ENCODE data around the gene MAP3K4. TPM values are rescaled to one million over a fixed set of nuclear protein-coding genes. Genes with fewer than 3 reads are reported as not detected.

Gene MAP3K4
- total RNA-seq, 1 donor from 2014 or later: 49.4 TPM

DNA sequence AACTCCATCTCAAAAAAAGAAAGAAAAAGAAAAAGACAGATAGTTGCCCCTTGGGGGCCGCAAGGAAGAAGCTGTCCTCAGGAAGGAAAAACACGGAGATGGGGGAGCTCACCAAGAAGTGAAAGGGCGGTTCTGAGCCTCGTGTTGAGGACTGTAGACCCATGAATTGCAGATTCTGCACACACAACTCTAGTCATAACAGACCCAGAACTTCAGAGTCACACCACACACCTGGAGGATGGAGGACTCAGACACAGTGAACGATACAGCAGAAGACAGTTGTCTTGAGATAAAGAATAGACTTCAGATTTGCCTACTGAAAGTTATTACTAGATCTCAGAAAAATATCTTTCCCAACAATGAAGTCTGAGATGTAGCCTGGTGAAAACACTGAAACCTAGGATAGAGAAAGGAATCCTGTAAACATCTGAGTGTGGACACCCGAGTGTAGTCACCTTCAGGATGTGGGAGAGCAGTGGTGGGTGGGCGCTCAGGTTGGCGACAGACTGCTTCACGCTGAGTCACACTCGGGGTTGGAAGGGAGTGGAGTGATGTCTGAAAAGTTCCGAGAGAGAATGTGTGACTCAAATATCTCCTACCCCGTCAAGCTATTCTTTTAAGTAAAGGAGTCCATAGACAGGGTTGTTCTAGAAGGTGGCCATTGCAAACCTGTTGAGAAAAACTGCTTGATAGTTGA lies 88.1 kb downstream of the MAP3K4 start:
- no peak for DNase-seq (ENCODE audit: low spot score)

DNA sequence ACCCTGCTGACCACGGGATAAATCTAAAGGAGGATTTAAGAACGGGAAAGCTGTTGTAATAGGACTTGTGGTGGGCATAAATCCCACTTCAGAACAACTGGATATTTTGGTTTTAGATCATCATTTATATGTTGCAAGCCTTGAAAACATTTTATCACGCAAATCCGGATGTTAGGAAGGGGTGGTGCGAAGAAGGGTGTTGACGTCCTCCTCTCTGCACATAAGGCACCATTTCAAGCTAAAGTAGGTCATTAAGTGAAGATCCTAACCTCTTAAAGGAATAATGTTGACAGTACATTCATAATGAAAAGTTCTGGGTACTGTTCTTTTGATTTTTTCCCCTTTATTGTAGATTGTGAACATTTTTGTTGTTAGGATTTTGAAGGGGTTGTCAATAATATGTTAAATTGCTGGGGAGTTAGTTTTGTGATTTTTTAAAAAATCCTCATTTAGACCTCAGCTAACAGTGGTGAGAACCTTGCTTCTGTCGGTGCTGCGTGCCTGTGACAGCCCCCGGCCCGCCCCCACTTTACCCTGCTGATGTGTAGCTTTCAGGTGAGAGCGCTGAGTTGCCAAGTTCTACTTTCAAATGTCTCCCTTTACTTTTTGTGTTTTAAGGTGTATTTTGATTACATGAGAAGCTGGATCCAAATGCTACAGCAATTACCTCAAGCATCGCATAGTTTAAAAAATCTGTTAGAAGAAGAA lies 88.8 kb downstream of the MAP3K4 start:
- no peak for DNase-seq (ENCODE audit: low spot score)

DNA sequence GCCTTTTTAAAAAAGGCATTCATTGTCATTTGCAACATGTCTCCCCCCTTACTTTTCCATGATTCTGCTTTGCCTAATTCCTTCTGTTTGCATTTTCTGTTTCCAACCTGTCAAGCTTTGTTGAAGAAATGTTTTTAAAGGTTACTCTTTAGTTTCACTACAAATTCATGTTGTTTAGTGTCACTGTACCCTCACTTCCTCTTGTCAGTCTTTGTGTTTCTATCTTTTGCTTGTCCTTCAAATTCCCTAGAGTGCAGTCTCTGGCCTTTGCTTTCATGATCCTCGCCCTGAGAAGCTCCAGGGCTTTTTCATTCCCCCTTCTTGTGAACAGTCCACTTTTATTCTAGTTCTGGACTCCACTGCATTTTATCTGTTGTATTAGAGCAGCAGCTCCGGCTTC lies 90.6 kb downstream of the MAP3K4 start:
- no peak for DNase-seq (ENCODE audit: low spot score)

DNA sequence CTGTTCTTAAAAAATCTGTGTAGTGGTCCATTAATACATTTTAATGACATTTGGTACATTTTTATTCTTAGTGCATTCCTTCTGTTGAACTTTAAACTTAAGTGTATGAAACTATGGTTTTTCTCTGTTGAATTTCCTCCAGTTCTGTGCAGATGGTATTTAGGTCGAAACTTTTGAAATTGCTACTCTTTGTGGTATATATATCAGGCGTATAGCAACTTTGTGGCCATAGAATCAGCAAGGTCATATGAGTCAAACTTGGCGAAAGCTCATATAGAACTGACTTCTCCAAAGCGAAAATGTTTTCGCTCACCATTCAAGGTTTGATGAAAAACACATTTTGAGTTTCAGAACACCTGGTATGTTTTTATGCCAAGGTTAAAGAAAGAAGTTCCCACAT lies 93.7 kb downstream of the MAP3K4 start:
- no peak for DNase-seq (ENCODE audit: low spot score)

DNA sequence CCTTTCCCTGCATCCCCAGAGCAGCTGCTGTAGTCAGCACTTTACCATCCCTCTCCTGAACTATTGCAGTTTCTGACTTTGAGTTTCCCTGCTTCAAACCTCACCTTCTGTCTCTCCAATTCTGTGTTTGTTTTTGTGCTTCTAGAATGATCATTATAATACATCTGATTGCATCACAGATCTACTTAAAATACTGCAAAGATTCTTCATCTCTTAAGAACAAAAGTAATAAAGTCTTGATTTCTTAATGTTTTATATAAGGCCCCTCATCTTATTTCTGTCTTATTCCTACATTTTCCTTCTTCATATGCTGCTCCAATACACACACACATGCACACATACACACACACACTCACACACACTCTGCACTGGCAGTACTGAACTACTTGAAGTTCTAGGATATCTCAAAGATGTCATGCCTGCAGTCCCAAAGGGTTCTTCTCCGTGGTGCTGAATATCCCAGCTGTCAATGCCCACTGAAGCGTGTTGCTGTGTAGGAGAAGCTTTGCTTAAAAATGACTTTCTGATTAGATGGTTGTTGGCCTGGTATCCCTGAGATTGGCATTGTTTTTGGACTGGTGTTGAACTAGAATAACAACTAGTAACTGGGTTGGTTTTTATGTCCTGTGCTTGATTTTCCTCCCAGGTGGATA lies 97.2 kb downstream of the MAP3K4 start:
- DNase-seq (ENCODE audit: low spot score): no peak

DNA sequence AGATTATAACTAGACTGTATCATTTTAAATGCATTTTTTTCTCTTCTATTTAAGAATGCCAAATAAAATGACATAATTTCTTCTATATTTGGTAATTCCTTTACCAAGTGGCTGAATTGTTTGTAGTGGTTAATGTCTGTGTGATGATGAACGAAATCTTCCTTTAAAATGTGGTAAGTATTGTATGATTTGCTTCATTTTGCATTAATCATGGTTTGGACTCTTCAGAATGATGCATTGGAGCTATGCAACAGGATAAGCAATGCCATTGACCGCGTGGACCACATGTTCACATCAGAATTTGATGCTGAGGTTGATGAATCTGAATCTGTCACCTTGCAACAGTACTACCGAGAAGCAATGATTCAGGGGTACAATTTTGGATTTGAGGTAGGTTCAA lies 99.6 kb downstream of the MAP3K4 start:
- DNase-seq (ENCODE audit: low spot score): no peak

DNA sequence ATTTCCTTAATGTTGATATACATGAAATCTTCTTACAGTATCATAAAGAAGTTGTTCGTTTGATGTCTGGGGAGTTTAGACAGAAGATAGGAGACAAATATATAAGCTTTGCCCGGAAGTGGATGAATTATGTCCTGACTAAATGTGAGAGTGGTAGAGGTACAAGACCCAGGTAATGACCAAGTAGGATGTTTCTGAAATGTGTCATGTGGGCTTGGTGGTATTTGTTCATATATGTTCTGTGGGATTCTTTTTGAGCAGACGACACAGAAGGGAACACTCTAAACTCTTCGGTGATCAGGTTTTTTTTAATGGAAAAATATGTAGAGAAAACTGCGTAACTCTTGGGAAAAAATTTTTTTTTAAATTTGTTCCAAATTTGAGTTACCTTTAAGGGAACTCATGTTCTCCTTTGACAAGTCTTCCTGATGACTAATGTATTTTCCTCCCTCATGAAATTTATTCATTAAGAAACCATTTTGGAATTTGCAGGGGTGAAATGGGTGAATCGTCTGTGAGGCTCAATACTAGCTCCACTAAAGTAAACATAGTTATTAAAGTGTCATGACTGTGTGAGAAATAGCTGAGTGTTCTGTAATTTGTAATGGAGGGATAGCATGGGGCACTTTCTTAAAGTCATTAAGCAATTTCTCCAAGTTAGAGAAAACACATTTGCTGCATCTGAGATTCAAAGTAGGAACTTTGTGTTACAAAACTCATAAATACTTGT lies 100.6 kb downstream of the MAP3K4 start:
- no peak for DNase-seq (ENCODE audit: low spot score)

DNA sequence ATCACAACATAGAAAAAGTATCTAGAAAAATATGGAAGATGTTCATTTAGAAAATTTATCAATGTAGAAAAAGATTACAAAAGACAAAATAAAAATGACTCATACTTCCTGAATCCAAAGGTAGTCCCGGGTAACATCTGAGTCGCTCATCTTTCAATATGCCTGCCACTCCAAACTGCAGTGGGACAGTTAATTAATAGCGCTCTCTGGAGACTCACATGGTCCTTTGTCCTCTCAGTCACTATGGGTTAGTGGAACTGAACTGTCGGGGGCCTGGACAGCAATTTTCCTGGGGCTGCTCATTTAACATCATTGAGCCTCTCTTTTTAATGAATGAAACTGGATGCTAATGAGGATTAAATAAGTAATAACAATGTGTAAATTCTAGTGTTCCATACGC lies 103.4 kb downstream of the MAP3K4 start:
- DNase-seq (ENCODE audit: low spot score): no peak

DNA sequence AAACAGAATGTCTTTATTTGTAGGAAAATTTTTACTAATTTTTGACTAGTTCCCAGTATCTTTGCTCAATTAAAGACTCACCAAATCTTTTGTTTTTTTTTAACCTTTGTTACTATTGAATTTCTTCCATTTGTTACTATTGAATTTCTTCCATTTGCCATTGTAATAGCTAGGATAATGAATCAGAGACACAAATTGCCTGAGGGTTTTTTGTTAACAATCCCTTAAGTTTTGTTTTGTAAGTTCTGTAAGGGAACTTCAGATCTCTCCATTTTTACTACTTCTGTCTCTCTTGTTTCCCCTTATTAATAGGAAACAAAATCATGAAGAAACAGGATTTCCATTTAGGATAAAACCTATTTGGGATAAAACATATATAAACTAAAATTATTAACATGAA lies 104.3 kb downstream of the MAP3K4 start:
- DNase-seq (ENCODE audit: low spot score): no peak

DNA sequence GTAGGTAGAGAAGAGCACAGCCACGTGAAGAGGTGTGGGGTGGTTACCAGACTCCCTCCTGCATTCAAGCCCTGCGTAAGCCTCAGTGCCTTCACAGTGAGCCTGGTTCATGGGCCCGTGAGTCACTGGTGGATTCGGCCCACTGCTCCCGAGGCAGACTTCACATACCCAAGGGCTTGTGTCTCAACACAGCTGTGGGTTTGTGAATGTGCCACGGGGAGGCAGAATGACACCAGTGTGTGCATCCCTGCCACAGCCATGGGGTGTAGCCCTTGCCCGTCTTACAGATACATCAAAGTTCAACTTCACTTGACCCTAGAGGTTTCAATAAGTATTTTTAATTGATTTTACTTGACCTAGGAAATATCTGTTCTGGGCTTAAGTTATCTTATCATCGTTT lies 108.5 kb downstream of the MAP3K4 start:
- no peak for DNase-seq (ENCODE audit: low spot score)

DNA sequence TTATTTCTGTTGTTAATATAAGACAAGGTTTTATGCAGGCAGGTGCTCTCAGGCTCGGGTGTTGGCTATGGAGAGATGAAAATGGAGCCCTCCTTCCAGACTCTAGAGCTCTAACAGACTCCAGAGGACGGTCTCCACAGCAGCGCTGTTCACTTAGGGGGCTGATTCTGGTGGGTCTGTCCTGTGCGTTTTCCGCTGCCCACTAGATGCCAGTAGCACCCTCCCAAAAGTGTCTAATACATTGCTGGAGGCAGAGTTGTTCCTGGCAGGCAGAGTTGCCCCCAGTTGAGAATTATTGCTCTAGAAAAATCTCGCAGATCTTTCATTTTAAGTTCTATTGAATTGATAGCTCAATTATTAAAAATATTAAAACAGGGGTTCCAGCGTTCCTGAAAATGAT lies 109.9 kb downstream of the MAP3K4 start:
- no peak for DNase-seq (ENCODE audit: low spot score)

DNA sequence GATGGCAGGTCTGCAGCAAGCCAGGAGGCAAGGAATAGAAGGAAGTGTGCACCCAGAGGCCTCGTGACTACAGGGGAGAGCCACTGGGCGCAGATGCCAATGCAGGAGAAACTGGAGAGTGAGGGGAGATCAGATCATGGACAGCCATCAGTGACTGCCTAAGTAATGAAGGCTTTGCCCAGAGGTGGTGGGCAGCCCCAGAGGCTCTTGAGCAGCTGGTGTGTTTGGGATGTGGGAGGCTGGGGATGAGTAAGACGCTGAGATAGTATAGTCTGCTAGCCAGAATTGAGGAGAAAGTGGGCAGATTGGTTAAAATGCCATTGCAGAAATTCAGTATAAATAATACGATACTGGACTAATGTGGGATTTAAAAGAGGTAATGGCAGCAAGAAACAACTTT lies 111.9 kb downstream of the MAP3K4 start:
- DNase-seq (ENCODE audit: low spot score): no peak

DNA sequence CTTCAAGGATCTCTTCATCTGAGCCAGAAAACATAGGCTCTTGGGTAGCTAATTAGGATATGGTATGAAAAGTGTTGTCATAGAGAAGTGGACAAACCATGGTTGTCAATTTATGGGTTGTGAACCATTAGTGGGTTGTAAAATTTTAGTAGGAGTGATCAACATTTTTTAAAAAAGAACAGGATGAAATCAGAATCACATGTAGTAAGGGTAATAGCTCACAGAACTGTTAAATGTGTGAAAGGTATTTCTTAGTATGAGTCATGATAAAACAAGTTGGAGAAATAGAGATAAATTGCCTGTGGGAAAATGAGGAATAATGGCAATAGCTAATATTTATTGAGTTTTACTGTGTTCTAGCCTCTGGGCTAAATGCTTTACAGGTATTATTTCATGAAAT lies 113.4 kb downstream of the MAP3K4 start:
- DNase-seq (ENCODE audit: low spot score): no peak

DNA sequence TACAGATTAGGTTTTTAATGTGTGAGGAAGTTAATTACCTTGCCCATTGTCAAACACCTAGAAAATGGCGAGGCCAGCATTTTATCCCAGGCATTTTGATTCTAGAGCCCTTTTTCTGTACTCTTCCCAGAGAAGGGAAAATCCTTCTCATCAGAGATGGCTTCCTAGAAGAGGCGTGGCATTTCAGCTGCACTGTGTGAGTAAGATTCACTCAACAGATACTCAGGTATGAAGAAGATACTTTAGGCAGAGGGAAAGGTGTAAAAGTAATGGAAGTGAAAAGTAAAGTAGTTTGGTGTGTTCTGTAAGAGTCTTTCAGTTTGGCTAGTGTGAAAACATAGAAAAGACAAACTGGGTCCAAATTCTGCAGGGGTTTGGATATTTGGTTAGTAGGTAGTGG lies 113.8 kb downstream of the MAP3K4 start:
- no peak for DNase-seq (ENCODE audit: low spot score)

DNA sequence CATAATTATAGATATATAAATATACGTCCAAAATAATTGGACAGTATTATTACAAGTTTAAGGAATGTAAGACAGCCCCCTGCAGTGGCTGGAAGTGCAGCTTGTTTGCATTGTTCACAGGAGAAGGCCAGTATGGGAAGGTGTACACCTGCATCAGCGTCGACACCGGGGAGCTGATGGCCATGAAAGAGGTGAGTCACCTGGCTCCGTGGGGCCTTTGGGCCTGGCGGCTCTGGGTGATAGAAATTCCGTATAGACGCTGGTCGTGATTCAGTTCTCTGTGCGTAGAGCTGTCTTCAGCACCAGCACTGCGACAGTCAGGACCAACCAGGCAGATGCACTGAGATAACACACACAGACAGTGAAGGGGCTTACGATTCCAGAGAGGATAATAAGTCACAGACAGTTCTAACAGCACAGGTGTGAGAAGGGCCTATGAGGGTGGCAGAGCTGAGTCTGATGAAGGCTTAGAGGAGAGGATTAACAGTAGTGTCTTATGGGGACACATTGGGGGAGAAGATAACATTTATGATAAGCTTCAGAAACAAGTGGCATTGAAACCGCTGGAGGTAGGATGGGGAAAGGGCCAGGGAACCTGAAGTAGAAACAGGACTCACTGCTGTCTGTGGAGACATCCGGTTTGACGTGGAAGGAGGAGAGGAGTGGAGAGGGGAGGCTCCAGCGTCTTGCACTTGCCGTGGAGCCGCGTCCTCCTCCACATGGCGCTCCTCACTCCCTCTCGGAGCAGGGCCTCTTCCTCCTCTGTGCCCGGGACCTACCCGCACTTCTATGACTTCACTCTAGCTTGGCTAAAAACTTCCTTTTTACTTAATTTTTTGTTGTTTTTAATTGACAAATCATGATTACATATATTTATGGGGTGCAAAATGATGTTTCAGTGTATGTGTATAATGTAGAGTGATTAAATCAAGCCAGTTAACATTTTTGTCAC lies 116.5 kb downstream of the MAP3K4 start:
- no peak for DNase-seq (ENCODE audit: low spot score)

DNA sequence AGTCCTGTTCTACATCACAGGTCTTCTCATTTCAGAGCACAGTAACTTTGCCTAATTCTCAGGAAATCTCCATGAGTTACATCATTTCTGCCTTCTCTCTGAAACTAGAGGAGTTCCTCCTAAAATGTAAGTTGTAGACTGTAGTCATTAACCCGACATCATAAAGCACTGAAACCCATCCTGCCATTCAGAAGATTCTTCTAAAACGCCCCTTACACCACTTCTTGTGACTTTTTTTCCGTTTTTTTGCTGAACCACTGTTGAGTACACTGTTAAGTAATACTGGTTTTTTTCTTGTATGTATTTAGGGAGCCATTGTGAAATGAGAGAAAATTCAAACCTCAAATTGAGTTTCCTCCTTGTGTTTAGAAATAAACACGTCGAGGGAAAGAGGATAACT lies 117.3 kb downstream of the MAP3K4 start:
- DNase-seq (ENCODE audit: low spot score): no peak

DNA sequence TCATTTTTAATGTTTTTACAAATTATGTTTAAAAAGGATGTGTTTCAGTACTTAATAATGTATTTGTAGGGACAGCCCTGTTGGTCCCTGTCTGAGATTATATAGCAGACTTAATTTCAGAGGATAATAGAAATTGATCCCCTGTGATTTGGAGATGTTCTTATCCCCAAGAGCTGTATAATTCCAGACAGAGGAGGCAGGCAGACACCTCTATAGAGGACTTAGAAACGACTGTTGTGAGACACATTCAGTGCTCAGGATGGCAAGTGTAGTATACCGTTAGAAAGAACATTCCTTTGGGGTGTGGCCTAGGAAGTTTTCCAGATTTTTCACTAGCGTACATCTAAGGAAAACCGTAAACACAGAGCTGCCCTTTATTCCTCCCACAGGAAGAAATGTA lies 117.8 kb downstream of the MAP3K4 start:
- DNase-seq (ENCODE audit: low spot score): no peak

DNA sequence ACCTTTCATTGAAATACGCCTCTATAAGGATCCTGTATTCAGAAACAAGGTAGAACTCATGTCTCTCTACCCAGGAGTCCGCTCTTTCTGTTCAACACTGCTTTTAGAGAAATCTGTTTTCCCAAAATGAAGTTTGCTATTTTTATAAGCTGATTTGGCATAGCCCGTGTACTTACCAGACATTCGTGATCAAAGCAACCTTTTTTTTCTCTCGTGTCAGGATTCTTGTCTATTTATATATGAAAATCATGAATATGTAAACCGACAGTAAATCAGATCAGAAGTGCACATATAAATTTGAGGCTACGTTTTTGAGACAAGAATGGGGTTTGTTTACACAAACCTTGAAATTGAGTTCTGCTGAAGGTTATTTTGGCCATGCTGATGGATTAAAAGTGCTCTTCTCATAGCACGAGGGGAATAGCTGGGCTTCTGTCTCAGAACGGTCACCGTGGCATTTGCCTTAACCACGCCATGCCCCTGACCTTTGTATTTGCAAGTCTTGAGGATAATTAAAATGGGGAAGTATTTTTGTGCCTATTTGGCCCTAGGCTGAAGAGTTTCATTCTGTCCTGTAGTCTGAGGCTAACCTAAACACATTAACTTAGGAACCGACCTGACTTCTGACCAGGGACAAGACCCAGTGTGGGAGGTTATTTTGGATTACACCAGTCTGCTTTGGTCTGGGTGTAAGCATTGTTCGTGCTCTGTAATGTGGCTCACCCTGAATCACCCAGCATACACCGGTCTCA lies 118.6 kb downstream of the MAP3K4 start:
- DNase-seq (ENCODE audit: low spot score): no peak

DNA sequence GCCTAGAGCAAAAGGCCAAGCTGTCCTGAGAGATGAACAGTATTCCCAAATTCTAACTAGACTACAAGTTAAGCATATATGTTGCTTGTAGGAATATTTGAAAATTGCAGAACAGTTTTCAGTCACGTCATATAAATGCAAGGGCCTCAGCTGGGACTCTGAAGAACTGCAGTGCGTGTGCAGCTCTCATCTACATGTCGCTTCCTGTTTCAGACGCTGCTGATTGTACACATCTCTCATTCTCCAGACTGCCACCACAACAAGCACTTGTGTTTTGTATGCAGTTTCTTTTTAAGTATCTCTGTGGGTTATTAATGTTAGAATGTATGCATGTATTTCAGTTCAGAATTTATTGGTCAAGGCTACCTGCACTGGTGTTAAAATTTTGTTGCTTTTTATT lies 119.7 kb downstream of the MAP3K4 start:
- no peak for DNase-seq (ENCODE audit: low spot score)

DNA sequence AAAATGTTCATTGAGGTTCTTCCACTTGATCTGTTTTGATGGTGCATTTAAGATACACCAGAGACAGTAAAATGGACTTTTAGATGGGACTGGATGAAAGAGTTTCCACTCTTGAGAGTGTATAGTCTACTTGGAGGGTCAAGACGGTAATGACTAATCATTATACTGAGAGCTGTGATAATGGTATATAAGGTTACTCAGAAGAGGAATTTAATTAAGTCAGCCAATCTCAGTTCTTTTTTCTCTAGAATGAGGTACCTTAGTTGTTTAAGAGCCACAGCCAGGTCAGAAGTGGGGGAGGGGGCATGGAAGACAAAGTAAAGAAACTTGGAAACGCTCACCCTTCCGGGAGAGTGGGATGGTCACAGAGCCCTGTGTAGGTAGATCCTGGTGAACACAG lies 123.9 kb downstream of the MAP3K4 start:
- no peak for DNase-seq (ENCODE audit: low spot score)
